ENCODE measurements around the gene KRTAP5-2. TPM values are rescaled to one million over a fixed set of nuclear protein-coding genes. Genes with fewer than 3 reads are reported as not detected.

KRTAP5-2 gene
- total and polyA plus RNA-seq, 2 experiments from 2014 or later: not detected

DNA sequence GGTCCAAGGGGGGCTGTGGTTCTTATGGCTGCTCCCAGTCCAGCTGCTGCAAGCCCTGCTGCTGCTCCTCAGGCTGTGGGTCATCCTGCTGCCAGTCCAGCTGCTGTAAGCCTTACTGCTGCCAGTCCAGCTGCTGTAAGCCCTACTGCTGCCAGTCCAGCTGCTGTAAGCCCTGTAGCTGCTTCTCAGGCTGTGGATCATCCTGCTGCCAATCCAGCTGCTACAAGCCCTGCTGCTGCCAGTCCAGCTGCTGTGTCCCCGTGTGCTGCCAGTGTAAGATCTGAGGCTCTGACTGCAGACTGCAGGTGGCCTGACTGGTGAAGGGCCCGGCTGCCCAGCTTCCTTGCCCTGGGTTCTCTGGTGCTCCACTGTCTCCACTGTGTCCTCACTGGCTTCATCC lies 32.2 kb upstream of the KRTAP5-2 start:
- H3K4me2 ChIP-seq (ENCODE audit: unreplicated experiment): no peak overlapping the region
- no peak overlapping the region for H3K9ac ChIP-seq
- H3K27me3 ChIP-seq (replicated peaks; ENCODE audit: insufficient read depth): peaks cover 78% of the 10 kb centered on the region
- in situ Hi-C loops (cut with MboI): no loop called here
- H3K4me3 ChIP-seq: no peak overlapping the region
- H3K9me3 ChIP-seq (ENCODE audit: low read depth): no peaks in the 10 kb centered on the region
- no peak overlapping the region for H3K27ac ChIP-seq
- no peak for DNase-seq
- TF ChIP-seq EZH2 (IDR thresholded peaks at IDR 0.05; ENCODE audit: insufficient read depth, poor library complexity, severe bottlenecking): no peak
- no peak for TF ChIP-seq EZH2phosphoT487 (IDR thresholded peaks at IDR 0.05; ENCODE audit: insufficient read depth, low read depth)
- no peaks in the 10 kb centered on the region for H3K79me2 ChIP-seq (ENCODE audit: insufficient read depth)
- H3K36me3 ChIP-seq (ENCODE audit: low read depth): no peaks in the 10 kb centered on the region
- H4K20me1 ChIP-seq (ENCODE audit: insufficient read depth): no peaks in the 10 kb centered on the region
- 0 to 41% methylated on average over 1 to 2 of the region's 2 CpGs for WGBS, 2 experiments (ENCODE audit: low coverage in 1 of 2, low lambda C conversion rate in 2 of 2, missing lambda C conversion rate in 2 of 2)
- no peak overlapping the region for H2AFZ ChIP-seq
- no peaks in the 10 kb centered on the region for H3K9me2 ChIP-seq (ENCODE audit: insufficient read depth)
- H3K4me1 ChIP-seq (ENCODE audit: insufficient read depth): no peaks in the 10 kb centered on the region
- no peaks in the 10 kb centered on the region for H3F3A ChIP-seq (ENCODE audit: insufficient read depth)

DNA sequence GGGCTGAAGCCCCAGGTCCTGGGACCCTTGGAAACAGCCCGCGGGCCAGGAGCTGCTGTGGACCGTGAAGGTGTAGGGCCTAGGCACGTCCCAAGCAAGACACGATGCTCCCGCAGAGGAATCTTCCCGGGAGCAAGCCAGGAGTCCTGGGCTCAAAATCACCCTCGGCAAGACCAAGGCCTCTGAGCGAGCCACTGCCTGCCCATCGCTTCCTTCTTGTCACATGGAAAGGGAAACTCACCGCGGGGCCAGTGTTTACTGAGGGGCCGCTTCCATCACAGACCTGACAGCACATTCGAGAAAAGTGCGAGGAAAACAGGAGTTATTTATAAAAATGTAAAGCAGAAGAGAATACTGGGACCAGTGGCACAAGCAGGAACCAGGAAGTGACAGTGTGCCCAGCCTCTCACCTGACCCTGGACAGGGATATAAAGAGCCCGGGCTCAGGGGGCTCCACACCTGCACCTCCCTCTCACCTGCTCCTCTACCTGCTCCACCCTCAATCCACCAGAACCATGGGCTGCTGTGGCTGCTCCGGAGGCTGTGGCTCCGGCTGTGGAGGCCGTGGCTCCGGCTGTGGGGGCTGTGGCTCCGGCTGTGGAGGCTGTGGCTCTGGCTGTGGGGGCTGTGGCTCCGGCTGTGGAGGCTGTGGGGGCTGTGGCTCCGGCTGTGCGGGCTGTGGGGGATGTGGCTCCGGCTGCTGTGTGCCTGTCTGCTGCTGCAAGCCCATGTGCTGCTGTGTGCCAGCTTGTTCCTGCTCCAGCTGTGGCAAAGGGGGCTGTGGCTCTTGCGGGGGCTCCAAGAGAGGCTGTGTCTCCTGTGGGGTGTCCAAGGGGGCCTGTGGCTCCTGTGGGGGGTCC lies 31.5 kb upstream of the KRTAP5-2 start, which contains the start of gene KRTAP5-5:
TSS of gene KRTAP5-5 (plus strand) at position 450 of the 860 bp plus-strand sequence. CDS start at position 516, 66 bp downstream.
- Histone ChIP-seq H3K27me3 (replicated peaks; ENCODE audit: insufficient read depth) (peaks cover 80% of the 10 kb centered on the region), H3K9ac (no peak within 1 kb of the TSS), H3K9me2 (ENCODE audit: insufficient read depth) (no peaks in the 10 kb centered on the region), H2AFZ (no peak within 1 kb of the TSS), H4K20me1 (ENCODE audit: insufficient read depth) (no peaks in the 10 kb centered on the region), H3K9me3 (ENCODE audit: low read depth) (no peaks in the 10 kb centered on the region), H3K27ac (no peak within 1 kb of the TSS), H3K4me2 (ENCODE audit: unreplicated experiment) (no peak within 1 kb of the TSS), H3K79me2 (ENCODE audit: insufficient read depth) (no peaks in the 10 kb centered on the region), H3F3A (ENCODE audit: insufficient read depth) (no peaks in the 10 kb centered on the region), H3K36me3 (ENCODE audit: low read depth) (no peaks in the 10 kb centered on the region), H3K4me1 (ENCODE audit: insufficient read depth) (no peaks in the 10 kb centered on the region), H3K4me3 (no peak within 1 kb of the TSS)
- in situ Hi-C loops (cut with MboI): no loop called here
- WGBS, 2 experiments (ENCODE audit: low coverage in 1 of 2, low lambda C conversion rate in 2 of 2, missing lambda C conversion rate in 2 of 2): 46% methylated on average over 22 to 26 of the region's 26 CpGs
- no peak for TF ChIP-seq EZH2phosphoT487 (IDR thresholded peaks at IDR 0.05; ENCODE audit: insufficient read depth, low read depth)
- no peak for DNase-seq

GRCh38 chr11:1628506-1629325 lies 30.6 kb upstream of the KRTAP5-2 start:
- Histone ChIP-seq H3K36me3 (ENCODE audit: low read depth) (no peaks in the 10 kb centered on the region), H3K27ac (no peak overlapping the region), H2AFZ (no peak overlapping the region), H3K79me2 (ENCODE audit: insufficient read depth) (no peaks in the 10 kb centered on the region), H3K4me2 (ENCODE audit: unreplicated experiment) (no peak overlapping the region), H3K27me3 (replicated peaks; ENCODE audit: insufficient read depth) (peaks cover 80% of the 10 kb centered on the region), H3K9me3 (ENCODE audit: low read depth) (no peaks in the 10 kb centered on the region), H3K4me3 (no peak overlapping the region), H3K9ac (no peak overlapping the region), H3K9me2 (ENCODE audit: insufficient read depth) (no peaks in the 10 kb centered on the region), H4K20me1 (ENCODE audit: insufficient read depth) (no peaks in the 10 kb centered on the region), H3F3A (ENCODE audit: insufficient read depth) (no peaks in the 10 kb centered on the region), H3K4me1 (ENCODE audit: insufficient read depth) (no peaks in the 10 kb centered on the region)
- peak; percentile 59 for DNase-seq
- WGBS, 2 experiments (ENCODE audit: low coverage in 1 of 2, low lambda C conversion rate in 2 of 2, missing lambda C conversion rate in 2 of 2): 22 to 23% methylated on average over 34 to 35 of the region's 35 CpGs
- TF ChIP-seq EZH2 (IDR thresholded peaks at IDR 0.05; ENCODE audit: insufficient read depth, poor library complexity, severe bottlenecking): no peak
- no peak for TF ChIP-seq EZH2phosphoT487 (IDR thresholded peaks at IDR 0.05; ENCODE audit: insufficient read depth, low read depth)
- in situ Hi-C loops (cut with MboI): no loop called here

- in situ Hi-C loops (cut with MboI): no loop called here
- Histone ChIP-seq H3F3A (ENCODE audit: insufficient read depth) (no peaks in the 10 kb centered on the region), H3K9me2 (ENCODE audit: insufficient read depth) (no peaks in the 10 kb centered on the region)
Measured at GRCh38 chr11:1625541-1625940, 27.4 kb upstream of the KRTAP5-2 start.

More at GRCh38 chr11:1625541-1625940, 27.4 kb upstream of the KRTAP5-2 start:
- Histone ChIP-seq H3K4me3 (no peak overlapping the region), H3K79me2 (ENCODE audit: insufficient read depth) (no peaks in the 10 kb centered on the region), H4K20me1 (ENCODE audit: insufficient read depth) (no peaks in the 10 kb centered on the region), H3K36me3 (ENCODE audit: low read depth) (no peaks in the 10 kb centered on the region), H3K9me3 (ENCODE audit: low read depth) (no peaks in the 10 kb centered on the region), H3K27me3 (replicated peaks; ENCODE audit: insufficient read depth) (peaks cover 64% of the 10 kb centered on the region), H3K4me2 (ENCODE audit: unreplicated experiment) (no peak overlapping the region), H3K27ac (no peak overlapping the region), H2AFZ (no peak overlapping the region), H3K9ac (no peak overlapping the region), H3K4me1 (ENCODE audit: insufficient read depth) (no peaks in the 10 kb centered on the region)
- WGBS, 2 experiments (ENCODE audit: low coverage in 1 of 2, low lambda C conversion rate in 2 of 2, missing lambda C conversion rate in 2 of 2): 55 to 59% methylated on average over 12 to 13 of the region's 13 CpGs
- TF ChIP-seq EZH2 (IDR thresholded peaks at IDR 0.05; ENCODE audit: insufficient read depth, poor library complexity, severe bottlenecking) (no peak), EZH2phosphoT487 (IDR thresholded peaks at IDR 0.05; ENCODE audit: insufficient read depth, low read depth) (no peak)
- no peak for DNase-seq
